GM06990 (cell line): ENCODE results near the gene RBP4.

Source experiments
- DNase-seq: peaks from one replicate; pipeline ENCODE4 v3.0.0-alpha.2; 2011; ENCODE audit not compliant: insufficient read length; ENCODE audit errors: extremely low read depth
- H3K27me3 ChIP-seq: replicated peaks from 2 replicates; pipeline ENCODE4 v1.6.0; 2011; ENCODE audit warnings: low read length; ENCODE audit not compliant: control insufficient read depth, insufficient read depth
- H3K36me3 ChIP-seq: 2 replicates; pipeline ENCODE4 v1.5.1; 2011; ENCODE audit warnings: low read length; ENCODE audit not compliant: control insufficient read depth, insufficient read depth
- H3K4me3 ChIP-seq: replicated peaks from 2 replicates; pipeline ENCODE4 v1.5.1; 2011; ENCODE audit warnings: low read depth, mild to moderate bottlenecking, control low read depth, low read length
- CTCF ChIP-seq: IDR thresholded peaks from 2 replicates; pipeline ENCODE4 v1.5.1; 2011; ENCODE audit warnings: low read length, control low read depth, mild to moderate bottlenecking, inconsistent platforms; ENCODE audit not compliant: insufficient read depth, poor library complexity, severe bottlenecking

The RBP4 gene

GRCh38 chr10:93600446-93601145, 439 bp downstream of the RBP4 start:
- Histone ChIP-seq H3K36me3 (no peaks in the 10 kb centered on the region), H3K27me3 (no peaks in the 10 kb centered on the region; the same call in 1 of the 2 replicates), H3K4me3 (no peak overlapping the region)
- no peak for TF ChIP-seq CTCF
- no peak for DNase-seq

GRCh38 chr10:93599778-93600177, 1.3 kb downstream of the RBP4 start:
- H3K4me3 ChIP-seq, result no peak overlapping the region
- no peak for DNase-seq
- H3K36me3 ChIP-seq, result no peaks in the 10 kb centered on the region
- no peak for TF ChIP-seq CTCF
- no peaks in the 10 kb centered on the region; the same call in 1 of the 2 replicates for H3K27me3 ChIP-seq

- H3K4me3 ChIP-seq, result no peak overlapping the region
- no peaks in the 10 kb centered on the region; the same call in 1 of the 2 replicates for H3K27me3 ChIP-seq
- H3K36me3 ChIP-seq, result no peaks in the 10 kb centered on the region
- no peak for TF ChIP-seq CTCF
- no peak for DNase-seq
Measured at GRCh38 chr10:93599335-93599734, 1.7 kb downstream of the RBP4 start.

- TF ChIP-seq CTCF, result no peak
- no peaks in the 10 kb centered on the region for H3K36me3 ChIP-seq
- no peak overlapping the region for H3K4me3 ChIP-seq
- no peak for DNase-seq
- no peaks in the 10 kb centered on the region; the same call in 1 of the 2 replicates for H3K27me3 ChIP-seq
Measured at GRCh38 chr10:93598157-93598556, 2.9 kb downstream of the RBP4 start.

- DNase-seq, result no peak
- Histone ChIP-seq H3K27me3 (no peaks in the 10 kb centered on the region; the same call in 1 of the 2 replicates), H3K4me3 (no peak overlapping the region), H3K36me3 (no peaks in the 10 kb centered on the region)
- no peak for TF ChIP-seq CTCF
Measured at GRCh38 chr10:93597075-93597599, 3.9 kb downstream of the RBP4 start.

GRCh38 chr10:93596539-93596938, 4.5 kb downstream of the RBP4 start:
- Histone ChIP-seq H3K36me3 (no peaks in the 10 kb centered on the region), H3K27me3 (no peaks in the 10 kb centered on the region; the same call in 1 of the 2 replicates), H3K4me3 (no peak overlapping the region)
- no peak for TF ChIP-seq CTCF
- no peak for DNase-seq
